ENCODE data around the gene ZNF333. TPM values are rescaled to one million over a fixed set of nuclear protein-coding genes. Genes with fewer than 3 reads are reported as not detected.

The ZNF333 gene
- total RNA-seq, 2 donors from 2014 or later = 12.5 to 15.4 TPM

Other genes starting within 250 kb of the ZNF333 start
- gene PTGER1, start 214.7 kb upstream of the ZNF333 start, total RNA-seq = not detected
- 10 to 100 TPM; 49.6 to 58.2 TPM for gene GIPC1, start 193.9 kb upstream of the ZNF333 start, total RNA-seq
- 10 to 100 TPM; 36.5 to 52.9 TPM for gene DNAJB1, start 171.7 kb upstream of the ZNF333 start, total RNA-seq
- 10 to 100 TPM; 60.3 to 63.9 TPM for gene TECR, start 160.5 kb upstream of the ZNF333 start, total RNA-seq
- 100 to 1,000 TPM; 593 to 729 TPM for gene NDUFB7, start 118.0 kb upstream of the ZNF333 start, total RNA-seq
- gene CLEC17A, start 107.0 kb upstream of the ZNF333 start, total RNA-seq = not detected
- not detected for gene ADGRE3, start 15.2 kb upstream of the ZNF333 start, total RNA-seq
- gene ADGRE2, start 88.5 kb downstream of the ZNF333 start, total RNA-seq = 1 to 10 TPM; 1.1 to 1.6 TPM
- not detected for gene OR7A5, start 145.1 kb downstream of the ZNF333 start, total RNA-seq
- not detected for gene OR7C1, start 145.1 kb downstream of the ZNF333 start, total RNA-seq
- gene OR7A10, start 158.9 kb downstream of the ZNF333 start, total RNA-seq = not detected
- gene OR7A17, start 196.1 kb downstream of the ZNF333 start, total RNA-seq = not detected

Measured in right atrium auricular region (tissue), 2 donors.